Astrocyte (in vitro differentiated cells and primary cell): ENCODE data around the gene DLGAP4.

Experiments used
- CTCF ChIP-seq: IDR thresholded peaks from 2 replicates; pipeline ENCODE4 v1.5.1; 2011; ENCODE audit warnings: low read depth, mild to moderate bottlenecking, inconsistent platforms, low read length, moderate library complexity; ENCODE audit not compliant: insufficient read depth
- EZH2 ChIP-seq: IDR thresholded peaks from 2 replicates; pipeline ENCODE4 v1.6.1; 2012; ENCODE audit warnings: mild to moderate bottlenecking, low read length, inconsistent platforms; ENCODE audit not compliant: insufficient read depth

- TF ChIP-seq CTCF: no peak
- no peak for TF ChIP-seq EZH2
Measured at GRCh38 chr20:36298795-36299339, 7.3 kb upstream of the DLGAP4 start.
